HEK293 (cell line): ENCODE measurements around the gene USP6.
"Not testable (repeated sequence)": the region's sequence is repeated elsewhere in the genome, so short reads cannot be mapped to it uniquely, and the experiment has no call there.

ENCODE experiments used
- ZNF169 ChIP-seq: fragments of 450-650 bp; formaldehyde crosslinking; IDR thresholded peaks from 2 replicates; pipeline ENCODE4 v1.5.1; 2016; ENCODE audit warnings: missing biosample characterization, missing genetic modification characterization
- ZNF174 ChIP-seq: fragments of 450-650 bp; formaldehyde crosslinking; IDR thresholded peaks from 2 replicates; pipeline ENCODE4 v1.5.0; 2017; ENCODE audit warnings: missing biosample characterization, mild to moderate bottlenecking, missing genetic modification characterization

GRCh38 chr17:5135131-5135712, 19.4 kb downstream of the USP6 start:
- TF ChIP-seq ZNF174, ZNF169 (tag by site-specific recombination): not testable (repeated sequence)
